Activated CD4-positive, alpha-beta memory T cell treated with anti-CD3 and anti-CD28 coated beads for 36 hours (primary cell): ENCODE results near the gene RBMS2. TPM values are rescaled to one million over a fixed set of nuclear protein-coding genes. Genes with fewer than 3 reads are reported as not detected.

Source experiments
- CTCF ChIA-PET: fragments of 350-600 bp; sonication (Branson Sonifier 250); formaldehyde crosslinking; loops from one replicate; lab custom pipeline; 2021; ENCODE audit warnings: antibody characterized with exemption, inconsistent platforms; lab: Charles Lee
- POLR2A ChIA-PET: fragments of 350-600 bp; sonication (Branson Sonifier 250); formaldehyde crosslinking; loops from one replicate; lab custom pipeline; 2021; ENCODE audit warnings: antibody characterized with exemption; lab: Charles Lee
- DNase-seq: peaks from one replicate; pipeline ENCODE4 v3.0.0-alpha.2; 2020
- H3K27ac Mint-ChIP-seq: one replicate; pipeline ENCODE4 v1.8.0; 2021; ENCODE audit warnings: mixed read lengths
- H3K27me3 Mint-ChIP-seq: one replicate; pipeline ENCODE4 v1.8.0; 2021; ENCODE audit warnings: mixed read lengths
- H3K36me3 Mint-ChIP-seq: one replicate; pipeline ENCODE4 v1.8.0; 2021; ENCODE audit warnings: mixed read lengths
- H3K4me1 Mint-ChIP-seq: one replicate; pipeline ENCODE4 v1.8.0; 2021; ENCODE audit warnings: low read depth, mixed read lengths
- H3K4me3 Mint-ChIP-seq: one replicate; pipeline ENCODE4 v1.8.0; 2021; ENCODE audit warnings: mild to moderate bottlenecking, mixed read lengths
- H3K9me3 Mint-ChIP-seq: one replicate; pipeline ENCODE4 v1.8.0; 2021; ENCODE audit warnings: mixed read lengths
- intact Hi-C: fragments of 100-400 bp; cut with micrococcal nuclease; formaldehyde crosslinking; loops from one replicate; pipeline ENCODE4 v1.15.1; 2023
- total RNA-seq, 2 experiments: library from RNA; stranded (reverse); gene quantifications; one replicate each; pipeline ENCODE4 v1.2.3, GENCODE V29; 2021

Gene RBMS2
- total RNA-seq, 2 experiments from 2014 or later = 2.2 to 2.9 TPM

GRCh38 chr12:56520048-56520447 is 1.6 kb upstream of the RBMS2 start:
- Mint-ChIP-seq H3K36me3 (no peaks in the 10 kb centered on the region), H3K4me1 (peaks cover 25% of the 10 kb centered on the region), H3K27me3 (peaks cover 1% of the 10 kb centered on the region), H3K27ac (no peak overlapping the region), H3K4me3 (no peak overlapping the region), H3K9me3 (no peaks in the 10 kb centered on the region)
- POLR2A ChIA-PET = no interaction called here
- no peak for DNase-seq
- intact Hi-C loops = no loop called here
- CTCF ChIA-PET = interaction anchor here (0.9 kb wide), 1 partner anchor 55 kb away, joined by 3 read pairs; no protein-coding TSS in a partner anchor

GRCh38 chr12:56520506-56520905 is 1.1 kb upstream of the RBMS2 start:
- POLR2A ChIA-PET = no interaction called here
- no peak for DNase-seq
- Mint-ChIP-seq H3K9me3 (no peaks in the 10 kb centered on the region), H3K27ac (no peak overlapping the region), H3K4me1 (peaks cover 25% of the 10 kb centered on the region), H3K36me3 (no peaks in the 10 kb centered on the region), H3K27me3 (peaks cover 1% of the 10 kb centered on the region), H3K4me3 (no peak overlapping the region)
- intact Hi-C loops = no loop called here
- CTCF ChIA-PET = interaction anchor here (0.9 kb wide), 1 partner anchor 54 kb away, joined by 3 read pairs; no protein-coding TSS in a partner anchor

GRCh38 chr12:56521209-56521589 is 421 bp upstream of the RBMS2 start:
- Mint-ChIP-seq H3K27ac (no peak overlapping the region), H3K4me1 (peaks cover 25% of the 10 kb centered on the region), H3K9me3 (no peaks in the 10 kb centered on the region), H3K27me3 (peaks cover 1% of the 10 kb centered on the region), H3K4me3 (peak overlapping the region; percentile 56), H3K36me3 (no peaks in the 10 kb centered on the region)
- CTCF ChIA-PET = interaction anchor here (1.0 to 3.3 kb wide), 5 partner anchors 7 to 72 kb away, joined by 3 to 14 read pairs (median 4); partner anchors contain the start of gene TIMELESS
- POLR2A ChIA-PET = no interaction called here
- intact Hi-C loops = no loop called here
- no peak for DNase-seq

- no peak for DNase-seq
- H3K4me3 Mint-ChIP-seq = peak overlapping the region; percentile 56
- no peaks in the 10 kb centered on the region for H3K36me3 Mint-ChIP-seq
- no peak overlapping the region for H3K27ac Mint-ChIP-seq
- peaks cover 1% of the 10 kb centered on the region for H3K27me3 Mint-ChIP-seq
- intact Hi-C loops = no loop called here
- POLR2A ChIA-PET = interaction anchor here (0.9 to 1.0 kb wide), 2 partner anchors 114 to 140 kb away, joined by 3 read pairs; no protein-coding TSS in a partner anchor
- H3K9me3 Mint-ChIP-seq = no peaks in the 10 kb centered on the region
- H3K4me1 Mint-ChIP-seq = peaks cover 25% of the 10 kb centered on the region
- CTCF ChIA-PET = interaction anchor here (1.0 to 3.3 kb wide), 5 partner anchors 9 to 71 kb away, joined by 3 to 14 read pairs (median 4); no protein-coding TSS in a partner anchor
These were observed 982 bp downstream of the RBMS2 start for GRCh38 chr12:56522411-56523193.

GRCh38 chr12:56528846-56529245 is 7.2 kb downstream of the RBMS2 start:
- no peak for DNase-seq
- no peaks in the 10 kb centered on the region for H3K9me3 Mint-ChIP-seq
- no peak overlapping the region for H3K4me3 Mint-ChIP-seq
- intact Hi-C loops = no loop called here
- H3K4me1 Mint-ChIP-seq = no peaks in the 10 kb centered on the region
- ChIA-PET POLR2A (no interaction called here), CTCF (interaction anchor here (1.1 kb wide), 1 partner anchor 67 kb away, joined by 3 read pairs; no protein-coding TSS in a partner anchor)
- no peaks in the 10 kb centered on the region for H3K27me3 Mint-ChIP-seq
- H3K36me3 Mint-ChIP-seq = no peaks in the 10 kb centered on the region
- no peak overlapping the region for H3K27ac Mint-ChIP-seq

GRCh38 chr12:56529656-56530055 is 8.0 kb downstream of the RBMS2 start:
- CTCF ChIA-PET = interaction anchor here (1.1 to 1.7 kb wide), 2 partner anchors 8 to 66 kb away, joined by 3 to 4 read pairs; partner anchors contain the start of gene RBMS2
- no peak overlapping the region for H3K4me3 Mint-ChIP-seq
- POLR2A ChIA-PET = no interaction called here

GRCh38 chr12:56530390-56531055 is 8.9 kb downstream of the RBMS2 start:
- intact Hi-C loops = no loop called here
- no peaks in the 10 kb centered on the region for H3K4me1 Mint-ChIP-seq
- no peak overlapping the region for H3K4me3 Mint-ChIP-seq
- DNase-seq = no peak
- POLR2A ChIA-PET = no interaction called here
- H3K9me3 Mint-ChIP-seq = no peaks in the 10 kb centered on the region
- CTCF ChIA-PET = interaction anchor here (1.7 kb wide), 1 partner anchor 9 kb away, joined by 4 read pairs; the partner anchor contains the start of gene RBMS2
- H3K27ac Mint-ChIP-seq = no peak overlapping the region
- no peaks in the 10 kb centered on the region for H3K36me3 Mint-ChIP-seq
- no peaks in the 10 kb centered on the region for H3K27me3 Mint-ChIP-seq

More at GRCh38 chr12:56529656-56530055, 8.0 kb downstream of the RBMS2 start:
- DNase-seq = no peak
- Mint-ChIP-seq H3K27ac (no peak overlapping the region), H3K27me3 (no peaks in the 10 kb centered on the region), H3K4me1 (no peaks in the 10 kb centered on the region), H3K36me3 (no peaks in the 10 kb centered on the region), H3K9me3 (no peaks in the 10 kb centered on the region)
- intact Hi-C loops = no loop called here

- no peak overlapping the region for H3K27ac Mint-ChIP-seq
- H3K4me3 Mint-ChIP-seq = no peak overlapping the region
- H3K4me1 Mint-ChIP-seq = no peaks in the 10 kb centered on the region
- ChIA-PET POLR2A (no interaction called here), CTCF (no interaction called here)
- DNase-seq = no peak
- H3K9me3 Mint-ChIP-seq = no peaks in the 10 kb centered on the region
- no peaks in the 10 kb centered on the region for H3K36me3 Mint-ChIP-seq
- H3K27me3 Mint-ChIP-seq = no peaks in the 10 kb centered on the region
- intact Hi-C loops = no loop called here
These were observed 15.9 kb downstream of the RBMS2 start for GRCh38 chr12:56537546-56537945.

- intact Hi-C loops = no loop called here
These were observed 20.0 kb downstream of the RBMS2 start for GRCh38 chr12:56541631-56542030.

GRCh38 chr12:56542164-56542563 is 20.5 kb downstream of the RBMS2 start:
- H3K9me3 Mint-ChIP-seq = no peaks in the 10 kb centered on the region
- no peaks in the 10 kb centered on the region for H3K36me3 Mint-ChIP-seq
- no peak for DNase-seq
- no peaks in the 10 kb centered on the region for H3K4me1 Mint-ChIP-seq
- ChIA-PET CTCF (interaction anchor here (1.2 kb wide), 1 partner anchor 28 kb away, joined by 4 read pairs; no protein-coding TSS in a partner anchor), POLR2A (no interaction called here)
- no peaks in the 10 kb centered on the region for H3K27me3 Mint-ChIP-seq
- no peak overlapping the region for H3K4me3 Mint-ChIP-seq
- no peak overlapping the region for H3K27ac Mint-ChIP-seq
- intact Hi-C loops = no loop called here

More at GRCh38 chr12:56541631-56542030, 20.0 kb downstream of the RBMS2 start:
- no peak overlapping the region for H3K4me3 Mint-ChIP-seq
- ChIA-PET POLR2A (no interaction called here), CTCF (interaction anchor here (1.2 kb wide), 1 partner anchor 27 kb away, joined by 4 read pairs; no protein-coding TSS in a partner anchor)
- H3K27ac Mint-ChIP-seq = no peak overlapping the region
- no peaks in the 10 kb centered on the region for H3K9me3 Mint-ChIP-seq
- H3K4me1 Mint-ChIP-seq = no peaks in the 10 kb centered on the region
- no peak for DNase-seq
- H3K27me3 Mint-ChIP-seq = no peaks in the 10 kb centered on the region
- H3K36me3 Mint-ChIP-seq = no peaks in the 10 kb centered on the region

GRCh38 chr12:56545023-56545604 is 23.5 kb downstream of the RBMS2 start:
- Mint-ChIP-seq H3K4me3 (no peak overlapping the region), H3K27me3 (no peaks in the 10 kb centered on the region), H3K27ac (no peak overlapping the region), H3K36me3 (no peaks in the 10 kb centered on the region), H3K9me3 (no peaks in the 10 kb centered on the region), H3K4me1 (no peaks in the 10 kb centered on the region)
- CTCF ChIA-PET = no interaction called here
- DNase-seq = no peak
- POLR2A ChIA-PET = no interaction called here
- intact Hi-C loops = no loop called here

- Mint-ChIP-seq H3K9me3 (no peaks in the 10 kb centered on the region), H3K27me3 (no peaks in the 10 kb centered on the region), H3K4me1 (no peaks in the 10 kb centered on the region), H3K4me3 (no peak overlapping the region), H3K27ac (no peak overlapping the region), H3K36me3 (no peaks in the 10 kb centered on the region)
- ChIA-PET POLR2A (no interaction called here), CTCF (no interaction called here)
- DNase-seq = no peak
- intact Hi-C loops = no loop called here
These were observed 25.1 kb downstream of the RBMS2 start for GRCh38 chr12:56546680-56547079.
